Natural killer cell (primary cell): ENCODE results near the gene L3MBTL3. TPM values are rescaled to one million over a fixed set of nuclear protein-coding genes. Genes with fewer than 3 reads are reported as not detected.

ENCODE experiments used
- ATAC-seq, 3 donors: fragments of 150-1000 bp in 2 of 3; fragments of 200-7000 bp in 1 of 3; cut with Tn5 transposase; 1 replicate in 1 of 3; 2 replicates in 2 of 3; pipeline ENCODE4 v1.10.0; 2021; ENCODE audit warnings: mild to moderate bottlenecking in 2 of 3, moderate library complexity in 2 of 3
- DNase-seq, 2 donors: peaks; one replicate each; pipeline versions ENCODE4 v3.0.0 to v3.0.0-alpha.2; 2013 to 2021; ENCODE audit warnings: mixed read lengths in 1 of 2
- H3K27ac ChIP-seq: one replicate; pipeline ENCODE4 v1.5.1; 2013; ENCODE audit warnings: mild to moderate bottlenecking, low read length
- H3K27me3 ChIP-seq: one replicate; pipeline ENCODE4 v1.6.1; 2013; ENCODE audit warnings: low read length; ENCODE audit not compliant: control insufficient read depth, insufficient read depth
- H3K36me3 ChIP-seq: one replicate; pipeline ENCODE4 v1.6.1; 2013; ENCODE audit warnings: low read length; ENCODE audit not compliant: control insufficient read depth, insufficient read depth
- H3K4me1 ChIP-seq: one replicate; pipeline ENCODE4 v1.6.1; 2013; ENCODE audit warnings: low read length; ENCODE audit not compliant: control insufficient read depth, insufficient read depth
- H3K4me3 ChIP-seq: one replicate; pipeline ENCODE4 v1.5.1; 2013; ENCODE audit warnings: low read length
- H3K9me3 ChIP-seq: one replicate; pipeline ENCODE4 v1.6.1; 2013; ENCODE audit warnings: low read length; ENCODE audit not compliant: control insufficient read depth, insufficient read depth
- H3K27ac Mint-ChIP-seq, 2 donors: one replicate each; pipeline ENCODE4 v1.8.0; 2022; ENCODE audit warnings: mild to moderate bottlenecking in 2 of 2, mixed read lengths in 2 of 2, moderate library complexity in 1 of 2
- H3K27me3 Mint-ChIP-seq, 2 donors: one replicate each; pipeline ENCODE4 v1.8.0; 2022; ENCODE audit warnings: low read depth in 2 of 2, mixed read lengths in 2 of 2
- H3K36me3 Mint-ChIP-seq: one replicate; pipeline ENCODE4 v1.8.0; 2022; ENCODE audit warnings: mixed read lengths
- H3K4me1 Mint-ChIP-seq, 2 donors: one replicate each; pipeline ENCODE4 v1.8.0; 2022; ENCODE audit warnings: mixed read lengths in 2 of 2
- H3K4me3 Mint-ChIP-seq: one replicate; pipeline ENCODE4 v1.8.0; 2022; ENCODE audit warnings: mild to moderate bottlenecking, moderate library complexity, mixed read lengths
- H3K9me3 Mint-ChIP-seq, 2 donors: one replicate each; pipeline ENCODE4 v1.8.0; 2022; ENCODE audit warnings: mixed read lengths in 2 of 2
- CTCF ChIP-seq: fragments of 200-600 bp; IDR thresholded peaks from one replicate; pipeline ENCODE4 v1.8.0; 2022; ENCODE audit warnings: antibody characterized with exemption
- WGBS: methylation state at CpG from one replicate; pipeline ENCODE4 v1.1.7; 2013; ENCODE audit warnings: missing lambda C conversion rate; ENCODE audit not compliant: insufficient coverage; 5-methylcytosine and 5-hydroxymethylcytosine counted together
- intact Hi-C: fragments of 100-400 bp; cut with micrococcal nuclease; formaldehyde crosslinking; loops from one replicate; pipeline ENCODE4 v1.14.2; 2022
- total RNA-seq, 4 donors: library from RNA; stranded (reverse); fragments of 120-200 nt in 1 of 4; gene quantifications; one replicate each; pipeline versions ENCODE4 v1.2.3 to v1.2.4, GENCODE V29; 2013 to 2022

The L3MBTL3 gene
- total RNA-seq, 3 donors from 2014 or later (not counting 1 experiment from before 2014, with no cell fraction given) = 24.1 to 42.4 (median 27.5) TPM

GRCh38 chr6:130046671-130047070 is 28.3 kb downstream of the L3MBTL3 start:
- Histone ChIP-seq H3K27ac (no peak overlapping the region), H3K4me1 (no peaks in the 10 kb centered on the region), H3K27me3 (no peaks in the 10 kb centered on the region), H3K36me3 (peaks cover 19% of the 10 kb centered on the region), H3K9me3 (no peaks in the 10 kb centered on the region), H3K4me3 (no peak overlapping the region)
- DNase-seq (no peak), ATAC-seq (no peak)
- no peak for TF ChIP-seq CTCF
- H3K4me3 Mint-ChIP-seq = no peak overlapping the region
- intact Hi-C loops = no loop called here
- no peak overlapping the region for H3K27ac Mint-ChIP-seq
- H3K9me3 Mint-ChIP-seq = no peaks in the 10 kb centered on the region
- H3K27me3 Mint-ChIP-seq = no peaks in the 10 kb centered on the region
- peaks cover 2 to 9% of the 10 kb centered on the region in 2 donors for H3K4me1 Mint-ChIP-seq
- H3K36me3 Mint-ChIP-seq = peaks cover 12% of the 10 kb centered on the region
- no CpG with 5 or more reads among the region's 1 CpG for WGBS

- H3K27ac ChIP-seq = no peak overlapping the region
- DNase-seq = peak in 1 of 2 donors; percentile 29
- H3K4me1 ChIP-seq = no peaks in the 10 kb centered on the region
- H3K4me3 ChIP-seq = no peak overlapping the region
- peaks cover 13% of the 10 kb centered on the region for H3K36me3 Mint-ChIP-seq
- H3K27ac Mint-ChIP-seq = no peak overlapping the region
- H3K4me3 Mint-ChIP-seq = no peak overlapping the region
- no peaks in the 10 kb centered on the region for H3K27me3 ChIP-seq
- H3K9me3 Mint-ChIP-seq = no peaks in the 10 kb centered on the region
- H3K36me3 ChIP-seq = peaks cover 24% of the 10 kb centered on the region
- intact Hi-C loops = no loop called here
- ATAC-seq = no peak
- H3K27me3 Mint-ChIP-seq = no peaks in the 10 kb centered on the region
- peaks cover 0 to 8% of the 10 kb centered on the region in 2 donors for H3K4me1 Mint-ChIP-seq
- no peaks in the 10 kb centered on the region for H3K9me3 ChIP-seq
- TF ChIP-seq CTCF = no peak
- WGBS = 77% methylated on average over 3 of the region's 4 CpGs
These were observed 29.0 kb downstream of the L3MBTL3 start for GRCh38 chr6:130047088-130047995.

- Mint-ChIP-seq H3K36me3 (peaks cover 30% of the 10 kb centered on the region), H3K27me3 (no peaks in the 10 kb centered on the region), H3K27ac (no peak overlapping the region), H3K9me3 (no peaks in the 10 kb centered on the region), H3K4me3 (no peak overlapping the region), H3K4me1 (peaks cover 0 to 8% of the 10 kb centered on the region in 2 donors)
- ATAC-seq (no peak), DNase-seq (no peak)
- intact Hi-C loops = no loop called here
- no peaks in the 10 kb centered on the region for H3K4me1 ChIP-seq
- no peak overlapping the region for H3K4me3 ChIP-seq
- no peak overlapping the region for H3K27ac ChIP-seq
- H3K27me3 ChIP-seq = no peaks in the 10 kb centered on the region
- TF ChIP-seq CTCF = no peak
- no peaks in the 10 kb centered on the region for H3K9me3 ChIP-seq
- peaks cover 44% of the 10 kb centered on the region for H3K36me3 ChIP-seq
- 96% methylated on average over 2 of the region's 2 CpGs for WGBS
These were observed 31.8 kb downstream of the L3MBTL3 start for GRCh38 chr6:130050230-130050629.
